Loucy (cell line): Measurements from ENCODE around the gene CIROP.

Experiments
- EZH2phosphoT487 ChIP-seq: fragments of 200-600 bp; IDR thresholded peaks from 2 replicates; pipeline ENCODE4 v1.6.1; 2018; ENCODE audit warnings: antibody characterized with exemption, mild to moderate bottlenecking, moderate library complexity, borderline replicate concordance
- TF ChIP-seq, protein P1 (sequence below): fragments of 200-600 bp; sonication (generic); conservative IDR thresholded peaks from 2 replicates; pipeline ENCODE4 v1.5.1; 2014; ENCODE audit warnings: mild to moderate bottlenecking, antibody characterized with exemption, low read length

- TF ChIP-seq EZH2phosphoT487 = no peak
- TF ChIP-seq, protein P1, sequence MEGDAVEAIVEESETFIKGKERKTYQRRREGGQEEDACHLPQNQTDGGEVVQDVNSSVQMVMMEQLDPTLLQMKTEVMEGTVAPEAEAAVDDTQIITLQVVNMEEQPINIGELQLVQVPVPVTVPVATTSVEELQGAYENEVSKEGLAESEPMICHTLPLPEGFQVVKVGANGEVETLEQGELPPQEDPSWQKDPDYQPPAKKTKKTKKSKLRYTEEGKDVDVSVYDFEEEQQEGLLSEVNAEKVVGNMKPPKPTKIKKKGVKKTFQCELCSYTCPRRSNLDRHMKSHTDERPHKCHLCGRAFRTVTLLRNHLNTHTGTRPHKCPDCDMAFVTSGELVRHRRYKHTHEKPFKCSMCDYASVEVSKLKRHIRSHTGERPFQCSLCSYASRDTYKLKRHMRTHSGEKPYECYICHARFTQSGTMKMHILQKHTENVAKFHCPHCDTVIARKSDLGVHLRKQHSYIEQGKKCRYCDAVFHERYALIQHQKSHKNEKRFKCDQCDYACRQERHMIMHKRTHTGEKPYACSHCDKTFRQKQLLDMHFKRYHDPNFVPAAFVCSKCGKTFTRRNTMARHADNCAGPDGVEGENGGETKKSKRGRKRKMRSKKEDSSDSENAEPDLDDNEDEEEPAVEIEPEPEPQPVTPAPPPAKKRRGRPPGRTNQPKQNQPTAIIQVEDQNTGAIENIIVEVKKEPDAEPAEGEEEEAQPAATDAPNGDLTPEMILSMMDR = no peak
Measured at GRCh38 chr14:23101986-23102625, 2.7 kb downstream of the CIROP start.
